ENCODE data around the gene SLC17A9.

GRCh38 chr20:62910217-62910766 is 42.2 kb upstream of the SLC17A9 start:
- TF ChIP-seq CTCF (conservative IDR thresholded peaks at IDR 0.05; ENCODE audit: low read depth, low read length) = no peak
- TF ChIP-seq EZH2 (IDR thresholded peaks at IDR 0.05; ENCODE audit: low read length, unreplicated experiment) = no peak
- TF ChIP-seq EZH2phosphoT487 (IDR thresholded peaks at IDR 0.05; ENCODE audit: borderline replicate concordance, low read length) = no peak
